Measurements from ENCODE around the gene CPEB1. TPM values are rescaled to one million over a fixed set of nuclear protein-coding genes. Genes with fewer than 3 reads are reported as not detected.

Gene CPEB1
- total RNA-seq, 1 donor from 2014 or later: 15.4 TPM

DNA sequence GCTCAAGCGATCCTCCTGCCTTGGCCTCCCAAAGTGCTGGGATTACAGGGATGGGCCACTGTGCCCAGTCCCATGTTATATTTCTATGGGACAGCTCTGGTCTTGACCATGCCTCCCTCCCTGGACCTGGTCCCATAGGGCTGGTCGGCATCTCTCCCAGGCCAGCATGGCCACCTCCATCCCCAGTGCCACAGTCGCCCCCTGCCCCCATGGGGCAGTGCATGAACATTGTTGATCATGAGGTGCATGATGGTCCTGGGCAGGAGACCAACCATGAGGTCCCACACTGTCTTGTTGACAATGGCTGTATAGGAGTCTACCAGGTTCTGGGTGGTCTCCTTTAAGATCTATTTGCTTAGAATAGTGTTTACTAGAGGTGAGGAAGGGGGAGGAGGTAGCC, 113.4 kb downstream of the CPEB1 start:
- Mint-ChIP-seq H3K36me3 (ENCODE audit: low read depth, unreplicated experiment) (peaks cover 31% of the 10 kb centered on the region), H3K4me1 (ENCODE audit: low read depth, unreplicated experiment) (peaks cover 22% of the 10 kb centered on the region)

DNA sequence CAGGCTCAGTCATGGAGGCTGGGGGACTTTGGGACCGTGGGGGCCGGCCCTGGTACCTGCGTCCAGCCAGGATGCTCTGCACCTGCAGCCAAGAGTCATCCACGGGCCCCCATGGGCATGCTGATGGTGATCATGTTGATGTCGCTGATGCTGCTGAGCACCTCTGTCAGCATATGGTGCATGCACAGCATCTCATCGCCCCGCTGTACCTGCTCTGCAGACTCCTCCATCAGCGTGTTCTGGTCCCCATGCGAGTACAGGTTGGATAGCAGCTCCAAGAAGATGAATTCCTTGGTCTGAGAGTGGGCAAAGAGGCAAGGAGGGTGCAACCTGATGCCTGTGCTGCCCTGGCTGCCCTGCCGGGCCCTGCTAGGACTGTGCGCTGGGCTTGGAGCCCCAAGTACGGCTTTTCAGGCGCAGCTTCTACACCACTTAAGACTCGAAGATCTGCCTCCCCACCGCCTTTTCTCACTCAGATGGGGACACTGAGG, 114.1 kb downstream of the CPEB1 start:
- H3K4me3 Mint-ChIP-seq (ENCODE audit: unreplicated experiment): no peak overlapping the region

More for the DNA sequence above, 113.4 kb downstream of the CPEB1 start:
- Histone ChIP-seq H3K4me2 (ENCODE audit: low read length) (no peak overlapping the region), H3K27ac (ENCODE audit: low read depth, low read length) (no peak overlapping the region), H3K79me2 (ENCODE audit: insufficient read depth, low read length) (peaks cover 33% of the 10 kb centered on the region), H3K27me3 (ENCODE audit: insufficient read depth, low read length) (no peaks in the 10 kb centered on the region), H4K20me1 (ENCODE audit: insufficient read depth, low read length) (peaks cover 48% of the 10 kb centered on the region), H3K4me1 (ENCODE audit: insufficient read depth, low read length) (peaks cover 17% of the 10 kb centered on the region), H2AFZ (ENCODE audit: low read depth, low read length) (no peak overlapping the region), H3K4me3 (ENCODE audit: insufficient read depth, low read depth, low read length) (no peak overlapping the region), H3K9ac (ENCODE audit: low read length) (no peak overlapping the region), H3K36me3 (ENCODE audit: insufficient read depth, low read length) (peaks cover 39% of the 10 kb centered on the region), H3K9me3 (ENCODE audit: insufficient read depth, low read depth, low read length) (no peaks in the 10 kb centered on the region)
- Mint-ChIP-seq H3K27me3 (ENCODE audit: low read depth, unreplicated experiment) (no peaks in the 10 kb centered on the region), H3K9me3 (ENCODE audit: unreplicated experiment) (no peaks in the 10 kb centered on the region), H3K27ac (ENCODE audit: unreplicated experiment) (no peak overlapping the region), H3K4me3 (ENCODE audit: unreplicated experiment) (no peak overlapping the region)
- TF ChIP-seq EZH2 (IDR thresholded peaks at IDR 0.05; ENCODE audit: insufficient read depth, low read length): no peak
- DNase-seq (ENCODE audit: low read depth) (no peak), FAIRE-seq (no peak)

GRCh38 chr15:82532383-82532990, 114.7 kb downstream of the CPEB1 start:
- peaks cover 26% of the 10 kb centered on the region for H3K36me3 ChIP-seq (ENCODE audit: insufficient read depth, low read length)
- H3K4me3 ChIP-seq (ENCODE audit: insufficient read depth, low read depth, low read length): no peak overlapping the region
- Mint-ChIP-seq H3K4me3 (ENCODE audit: unreplicated experiment) (no peak overlapping the region), H3K36me3 (ENCODE audit: low read depth, unreplicated experiment) (peaks cover 26% of the 10 kb centered on the region), H3K4me1 (ENCODE audit: low read depth, unreplicated experiment) (peaks cover 18% of the 10 kb centered on the region), H3K27me3 (ENCODE audit: low read depth, unreplicated experiment) (no peaks in the 10 kb centered on the region), H3K27ac (ENCODE audit: unreplicated experiment) (no peak overlapping the region), H3K9me3 (ENCODE audit: unreplicated experiment) (no peaks in the 10 kb centered on the region)
- no peak overlapping the region for H3K27ac ChIP-seq (ENCODE audit: low read depth, low read length)
- H3K27me3 ChIP-seq (ENCODE audit: insufficient read depth, low read length): no peaks in the 10 kb centered on the region
- no peak overlapping the region for H2AFZ ChIP-seq (ENCODE audit: low read depth, low read length)
- no peak overlapping the region for H3K9ac ChIP-seq (ENCODE audit: low read length)
- peaks cover 35% of the 10 kb centered on the region for H4K20me1 ChIP-seq (ENCODE audit: insufficient read depth, low read length)
- peaks cover 4% of the 10 kb centered on the region for H3K4me1 ChIP-seq (ENCODE audit: insufficient read depth, low read length)
- H3K4me2 ChIP-seq (ENCODE audit: low read length): no peak overlapping the region
- no peak for DNase-seq (ENCODE audit: low read depth)
- peaks cover 20% of the 10 kb centered on the region for H3K79me2 ChIP-seq (ENCODE audit: insufficient read depth, low read length)
- FAIRE-seq: no peak
- H3K9me3 ChIP-seq (ENCODE audit: insufficient read depth, low read depth, low read length): no peaks in the 10 kb centered on the region
- TF ChIP-seq CTCF (IDR thresholded peaks at IDR 0.05; ENCODE audit: insufficient read depth, low read depth, low read length): no peak
- no peak for TF ChIP-seq EZH2 (IDR thresholded peaks at IDR 0.05; ENCODE audit: insufficient read depth, low read length)

More for the DNA sequence above, 114.1 kb downstream of the CPEB1 start:
- Mint-ChIP-seq H3K27me3 (ENCODE audit: low read depth, unreplicated experiment) (no peaks in the 10 kb centered on the region), H3K4me1 (ENCODE audit: low read depth, unreplicated experiment) (peaks cover 22% of the 10 kb centered on the region), H3K27ac (ENCODE audit: unreplicated experiment) (no peak overlapping the region), H3K9me3 (ENCODE audit: unreplicated experiment) (no peaks in the 10 kb centered on the region), H3K36me3 (ENCODE audit: low read depth, unreplicated experiment) (peaks cover 30% of the 10 kb centered on the region)
- H3K9ac ChIP-seq (ENCODE audit: low read length): no peak overlapping the region
- peaks cover 25% of the 10 kb centered on the region for H3K79me2 ChIP-seq (ENCODE audit: insufficient read depth, low read length)
- no peak overlapping the region for H3K4me3 ChIP-seq (ENCODE audit: insufficient read depth, low read depth, low read length)
- H3K4me1 ChIP-seq (ENCODE audit: insufficient read depth, low read length): peaks cover 9% of the 10 kb centered on the region
- no peak overlapping the region for H2AFZ ChIP-seq (ENCODE audit: low read depth, low read length)
- no peaks in the 10 kb centered on the region for H3K27me3 ChIP-seq (ENCODE audit: insufficient read depth, low read length)
- H3K36me3 ChIP-seq (ENCODE audit: insufficient read depth, low read length): peaks cover 32% of the 10 kb centered on the region
- TF ChIP-seq EZH2 (IDR thresholded peaks at IDR 0.05; ENCODE audit: insufficient read depth, low read length): no peak
- no peak for TF ChIP-seq CTCF (IDR thresholded peaks at IDR 0.05; ENCODE audit: insufficient read depth, low read depth, low read length)
- no peak for FAIRE-seq
- DNase-seq (ENCODE audit: low read depth): no peak
- H3K27ac ChIP-seq (ENCODE audit: low read depth, low read length): no peak overlapping the region
- H4K20me1 ChIP-seq (ENCODE audit: insufficient read depth, low read length): peaks cover 41% of the 10 kb centered on the region
- H3K9me3 ChIP-seq (ENCODE audit: insufficient read depth, low read depth, low read length): no peaks in the 10 kb centered on the region
- H3K4me2 ChIP-seq (ENCODE audit: low read length): no peak overlapping the region
